Esophagus squamous epithelium (tissue), 5 donors: ENCODE measurements around the gene DDAH1. TPM values are rescaled to one million over a fixed set of nuclear protein-coding genes. Genes with fewer than 3 reads are reported as not detected.

Source experiments
- DNase-seq: peaks from one replicate; lab custom pipeline; 2025; lab: John Stamatoyannopoulos, UW
- H3K27ac ChIP-seq, 4 donors: fragments of 200-600 bp; sonication (generic); one replicate each; pipeline ENCODE4 v1.5.1; 2016 to 2019; ENCODE audit warnings: mild to moderate bottlenecking in 1 of 4
- H3K27me3 ChIP-seq, 4 donors: fragments of 200-600 bp; sonication (generic); 1 replicate in 3 of 4; 2 replicates in 1 of 4; pipeline versions ENCODE4 v1.5.1 to v1.6.0; 2017 to 2021; ENCODE audit warnings: antibody characterized with exemption in 1 of 4
- H3K36me3 ChIP-seq, 3 donors: fragments of 200-600 bp; sonication (generic); one replicate each; pipeline ENCODE4 v1.5.1; 2016 to 2019
- H3K4me1 ChIP-seq, 3 donors: fragments of 200-600 bp; sonication (generic); one replicate each; pipeline ENCODE4 v1.5.1; 2017 to 2019
- H3K4me3 ChIP-seq, 4 donors: fragments of 200-600 bp; sonication (generic); 1 replicate in 3 of 4; 2 replicates in 1 of 4; pipeline ENCODE4 v1.5.1; 2016 to 2019; ENCODE audit warnings: mild to moderate bottlenecking in 2 of 4, moderate library complexity in 1 of 4
- H3K9me3 ChIP-seq, 3 donors: fragments of 200-600 bp; sonication (generic); one replicate each; pipeline ENCODE4 v1.5.1; 2016 to 2019
- POLR2A ChIP-seq, 4 donors: fragments of 450-650 bp; IDR thresholded peaks; one replicate each; pipeline ENCODE4 v1.6.1; 2017; ENCODE audit warnings: antibody characterized with exemption in 4 of 4, mild to moderate bottlenecking in 4 of 4, moderate library complexity in 3 of 4
- WGBS, 2 donors: methylation state at CpG; one replicate each; pipeline ENCODE4 v1.1.5; 2018; 5-methylcytosine and 5-hydroxymethylcytosine counted together
- intact Hi-C: fragments of 100-400 bp; cut with DNase I; formaldehyde crosslinking; loops from one replicate; pipeline ENCODE4 v1.15.0; 2022
- total RNA-seq, 4 donors: library from RNA; depleted of rRNA; stranded (reverse); fragments of >200 nt; gene quantifications; one replicate each; pipeline ENCODE4 v1.1.0, GENCODE V29; 2016
- TF ChIP-seq, protein P1 (sequence below), 6 experiments: fragments of 450-650 bp in 4 of 6; fragments of 200-600 bp in 2 of 6; sonication (generic) in 2 of 6; IDR thresholded peaks; one replicate each; pipeline ENCODE4 v1.5.1; 2016 to 2019; ENCODE audit warnings: antibody characterized with exemption in 6 of 6, mild to moderate bottlenecking in 4 of 6, moderate library complexity in 4 of 6
- donor health status: DM: yes; HTN: yes; CAD: no.

Gene DDAH1
- total RNA-seq, 4 donors from 2014 or later, result 6.1 to 13.8 (median 11.5) TPM

GRCh38 chr1:85363521-85363920 lies 101.4 kb downstream of the DDAH1 start:
- no peak overlapping the region for H3K4me3 ChIP-seq
- no peaks in the 10 kb centered on the region for H3K36me3 ChIP-seq
- peaks cover 0 to 6% (median 0%) of the 10 kb centered on the region in 3 donors for H3K4me1 ChIP-seq
- H3K27me3 ChIP-seq, result no peaks in the 10 kb centered on the region
- TF ChIP-seq, protein P1, sequence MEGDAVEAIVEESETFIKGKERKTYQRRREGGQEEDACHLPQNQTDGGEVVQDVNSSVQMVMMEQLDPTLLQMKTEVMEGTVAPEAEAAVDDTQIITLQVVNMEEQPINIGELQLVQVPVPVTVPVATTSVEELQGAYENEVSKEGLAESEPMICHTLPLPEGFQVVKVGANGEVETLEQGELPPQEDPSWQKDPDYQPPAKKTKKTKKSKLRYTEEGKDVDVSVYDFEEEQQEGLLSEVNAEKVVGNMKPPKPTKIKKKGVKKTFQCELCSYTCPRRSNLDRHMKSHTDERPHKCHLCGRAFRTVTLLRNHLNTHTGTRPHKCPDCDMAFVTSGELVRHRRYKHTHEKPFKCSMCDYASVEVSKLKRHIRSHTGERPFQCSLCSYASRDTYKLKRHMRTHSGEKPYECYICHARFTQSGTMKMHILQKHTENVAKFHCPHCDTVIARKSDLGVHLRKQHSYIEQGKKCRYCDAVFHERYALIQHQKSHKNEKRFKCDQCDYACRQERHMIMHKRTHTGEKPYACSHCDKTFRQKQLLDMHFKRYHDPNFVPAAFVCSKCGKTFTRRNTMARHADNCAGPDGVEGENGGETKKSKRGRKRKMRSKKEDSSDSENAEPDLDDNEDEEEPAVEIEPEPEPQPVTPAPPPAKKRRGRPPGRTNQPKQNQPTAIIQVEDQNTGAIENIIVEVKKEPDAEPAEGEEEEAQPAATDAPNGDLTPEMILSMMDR (IDR thresholded peaks at IDR 0.05), result no peak
- no peak for TF ChIP-seq POLR2A (IDR thresholded peaks at IDR 0.05)
- intact Hi-C loops, result no loop called here
- H3K9me3 ChIP-seq, result no peaks in the 10 kb centered on the region
- no peak for DNase-seq
- H3K27ac ChIP-seq, result no peak overlapping the region

- intact Hi-C loops, result no loop called here
Measured at GRCh38 chr1:85363092-85363491, 101.9 kb downstream of the DDAH1 start.

GRCh38 chr1:85361606-85362296 lies 103.2 kb downstream of the DDAH1 start:
- intact Hi-C loops, result no loop called here
- H3K4me3 ChIP-seq, result no peak overlapping the region
- no peaks in the 10 kb centered on the region for H3K9me3 ChIP-seq
- no peak overlapping the region for H3K27ac ChIP-seq
- no peak for DNase-seq
- H3K27me3 ChIP-seq, result no peaks in the 10 kb centered on the region
- TF ChIP-seq, protein P1 (IDR thresholded peaks at IDR 0.05), result no peak
- no peak for TF ChIP-seq POLR2A (IDR thresholded peaks at IDR 0.05)
- H3K4me1 ChIP-seq, result peaks cover 0 to 6% (median 0%) of the 10 kb centered on the region in 3 donors
- no peaks in the 10 kb centered on the region for H3K36me3 ChIP-seq

More at GRCh38 chr1:85363092-85363491, 101.9 kb downstream of the DDAH1 start:
- H3K36me3 ChIP-seq, result no peaks in the 10 kb centered on the region
- H3K27me3 ChIP-seq, result no peaks in the 10 kb centered on the region
- H3K4me3 ChIP-seq, result no peak overlapping the region
- WGBS, 2 donors, result 60 to 84% methylated on average over 1 of the region's 1 CpG
- H3K4me1 ChIP-seq, result peaks cover 0 to 6% (median 0%) of the 10 kb centered on the region in 3 donors
- no peaks in the 10 kb centered on the region for H3K9me3 ChIP-seq
- H3K27ac ChIP-seq, result no peak overlapping the region
- TF ChIP-seq POLR2A (IDR thresholded peaks at IDR 0.05), result no peak
- DNase-seq, result no peak

DNA sequence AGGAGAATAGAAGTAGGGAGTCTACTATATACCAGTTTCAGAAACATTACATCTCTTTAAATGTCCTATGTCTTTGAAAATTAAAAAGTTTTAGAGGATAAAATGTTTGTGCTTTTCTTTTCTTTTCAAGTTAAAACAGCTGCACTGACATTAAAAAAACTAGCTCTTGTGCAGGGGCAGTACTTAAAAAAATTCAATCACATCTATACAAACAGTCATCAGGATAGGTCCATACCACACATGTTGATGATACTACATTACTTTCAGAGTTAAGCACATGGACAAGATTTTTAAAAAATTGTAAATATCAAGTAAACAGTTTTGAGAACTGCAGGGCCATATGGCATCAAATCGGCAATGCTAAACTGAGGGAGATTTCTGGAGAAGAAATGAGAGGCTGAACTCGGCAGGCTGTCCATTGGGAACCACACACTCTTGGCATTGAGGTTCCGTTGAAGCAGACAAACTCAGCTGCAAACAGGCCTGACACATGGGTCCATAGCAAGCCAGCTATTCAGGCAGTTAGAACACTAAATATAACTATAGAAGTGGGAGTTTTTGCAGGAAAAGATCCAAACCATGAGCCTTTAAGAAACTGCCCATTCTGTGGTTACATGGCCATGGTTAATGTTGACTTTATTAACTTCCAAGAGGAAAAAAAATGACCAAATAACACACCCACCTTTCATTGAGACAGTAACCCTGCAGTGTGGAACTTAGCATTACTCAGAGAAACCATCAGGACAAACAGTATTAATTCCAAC lies 104.0 kb downstream of the DDAH1 start:
- Histone ChIP-seq H3K9me3 (no peaks in the 10 kb centered on the region), H3K36me3 (no peaks in the 10 kb centered on the region), H3K4me3 (no peak overlapping the region), H3K27ac (peak overlapping the region in 1 of 4 donors; percentile 32), H3K4me1 (peaks cover 0 to 6% (median 0%) of the 10 kb centered on the region in 3 donors), H3K27me3 (no peaks in the 10 kb centered on the region)
- intact Hi-C loops, result no loop called here
- DNase-seq, result no peak
- 70 to 84% methylated on average over 3 of the region's 3 CpGs for WGBS, 2 donors
- no peak for TF ChIP-seq POLR2A (IDR thresholded peaks at IDR 0.05)
- TF ChIP-seq, protein P1 (IDR thresholded peaks at IDR 0.05), result no peak

- Histone ChIP-seq H3K27me3 (no peaks in the 10 kb centered on the region), H3K4me1 (peaks cover 0 to 6% (median 0%) of the 10 kb centered on the region in 3 donors), H3K4me3 (no peak overlapping the region), H3K27ac (peak overlapping the region in 1 of 4 donors; percentile 32), H3K9me3 (no peaks in the 10 kb centered on the region), H3K36me3 (no peaks in the 10 kb centered on the region)
- DNase-seq, result no peak
- 52 to 70% methylated on average over 1 of the region's 1 CpG for WGBS, 2 donors
- intact Hi-C loops, result no loop called here
- TF ChIP-seq POLR2A (IDR thresholded peaks at IDR 0.05), result no peak
- TF ChIP-seq, protein P1 (IDR thresholded peaks at IDR 0.05), result no peak
Measured at GRCh38 chr1:85359874-85360721, 104.9 kb downstream of the DDAH1 start.
